Astrocyte (in vitro differentiated cells and primary cell): ENCODE data around the gene TRAPPC12.

Experiments used
- EZH2 ChIP-seq: IDR thresholded peaks from 2 replicates; pipeline ENCODE4 v1.6.1; 2012; ENCODE audit warnings: mild to moderate bottlenecking, low read length, inconsistent platforms; ENCODE audit not compliant: insufficient read depth
- TF ChIP-seq, protein P1 (sequence below): IDR thresholded peaks from 2 replicates; pipeline ENCODE4 v1.5.1; 2011; ENCODE audit warnings: low read depth, mild to moderate bottlenecking, inconsistent platforms, low read length, moderate library complexity; ENCODE audit not compliant: insufficient read depth

- TF ChIP-seq EZH2: no peak
- TF ChIP-seq, protein P1, sequence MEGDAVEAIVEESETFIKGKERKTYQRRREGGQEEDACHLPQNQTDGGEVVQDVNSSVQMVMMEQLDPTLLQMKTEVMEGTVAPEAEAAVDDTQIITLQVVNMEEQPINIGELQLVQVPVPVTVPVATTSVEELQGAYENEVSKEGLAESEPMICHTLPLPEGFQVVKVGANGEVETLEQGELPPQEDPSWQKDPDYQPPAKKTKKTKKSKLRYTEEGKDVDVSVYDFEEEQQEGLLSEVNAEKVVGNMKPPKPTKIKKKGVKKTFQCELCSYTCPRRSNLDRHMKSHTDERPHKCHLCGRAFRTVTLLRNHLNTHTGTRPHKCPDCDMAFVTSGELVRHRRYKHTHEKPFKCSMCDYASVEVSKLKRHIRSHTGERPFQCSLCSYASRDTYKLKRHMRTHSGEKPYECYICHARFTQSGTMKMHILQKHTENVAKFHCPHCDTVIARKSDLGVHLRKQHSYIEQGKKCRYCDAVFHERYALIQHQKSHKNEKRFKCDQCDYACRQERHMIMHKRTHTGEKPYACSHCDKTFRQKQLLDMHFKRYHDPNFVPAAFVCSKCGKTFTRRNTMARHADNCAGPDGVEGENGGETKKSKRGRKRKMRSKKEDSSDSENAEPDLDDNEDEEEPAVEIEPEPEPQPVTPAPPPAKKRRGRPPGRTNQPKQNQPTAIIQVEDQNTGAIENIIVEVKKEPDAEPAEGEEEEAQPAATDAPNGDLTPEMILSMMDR: no peak
Measured at GRCh38 chr2:3446381-3446780, 66.9 kb downstream of the TRAPPC12 start.
